DMS53 treated with DMSO at 0.1 percent for 48 hours (cell line): ENCODE data around the gene PAQR3.
"Not testable (repeated sequence)": the region's sequence is repeated elsewhere in the genome, so short reads cannot be mapped to it uniquely, and the experiment has no call there.

Source experiments
- DNase-seq: peaks from one replicate; lab custom pipeline; 2025; ENCODE audit not compliant: unreplicated experiment; lab: John Stamatoyannopoulos, UW

Gene PAQR3

GRCh38 chr4:78930016-78930629 lies 9.1 kb downstream of the PAQR3 start:
- DNase-seq: no peak

- DNase-seq: no peak
Measured at GRCh38 chr4:78928835-78929234, 10.4 kb downstream of the PAQR3 start.

- DNase-seq: no peak
Measured at GRCh38 chr4:78926826-78927225, 12.4 kb downstream of the PAQR3 start.

DNA sequence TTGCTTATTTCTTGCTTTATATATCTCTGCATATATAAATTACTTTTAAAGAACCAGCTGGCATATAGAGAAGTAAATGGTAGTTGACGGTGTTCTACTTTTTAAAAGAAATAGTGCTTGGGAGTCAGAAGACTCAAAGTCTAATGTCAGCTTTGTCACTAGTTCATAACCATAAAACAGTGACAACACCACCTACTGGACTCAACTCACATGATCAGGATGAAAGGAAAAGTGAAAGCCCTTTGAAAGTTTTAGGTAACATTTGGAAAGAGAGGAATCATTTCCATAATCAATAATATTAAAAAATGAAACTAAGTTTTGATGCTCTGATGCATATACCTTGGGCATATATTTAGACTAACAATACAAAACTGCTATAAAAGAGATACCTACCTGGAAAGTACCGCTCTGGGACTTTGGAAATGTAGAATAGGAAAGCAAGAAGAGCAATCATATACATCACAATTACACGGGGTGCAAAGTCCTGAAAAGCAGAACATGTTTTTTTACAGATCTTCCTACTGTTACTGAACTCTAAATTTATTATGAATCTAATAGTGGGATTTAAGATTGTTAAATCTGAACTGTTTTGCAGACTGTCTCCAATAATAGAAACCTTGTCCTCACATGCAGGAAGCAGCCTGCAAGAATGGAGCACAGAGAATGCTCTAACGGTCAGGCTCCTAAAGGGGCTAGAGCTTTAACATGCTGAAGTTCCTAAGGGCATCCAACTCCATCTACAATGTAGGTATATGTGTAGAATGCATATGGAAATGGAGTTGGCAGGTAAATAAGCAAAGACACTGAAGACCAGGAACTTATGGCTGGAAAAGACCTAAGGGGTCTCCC lies 15.6 kb downstream of the PAQR3 start:
- no peak for DNase-seq

DNA sequence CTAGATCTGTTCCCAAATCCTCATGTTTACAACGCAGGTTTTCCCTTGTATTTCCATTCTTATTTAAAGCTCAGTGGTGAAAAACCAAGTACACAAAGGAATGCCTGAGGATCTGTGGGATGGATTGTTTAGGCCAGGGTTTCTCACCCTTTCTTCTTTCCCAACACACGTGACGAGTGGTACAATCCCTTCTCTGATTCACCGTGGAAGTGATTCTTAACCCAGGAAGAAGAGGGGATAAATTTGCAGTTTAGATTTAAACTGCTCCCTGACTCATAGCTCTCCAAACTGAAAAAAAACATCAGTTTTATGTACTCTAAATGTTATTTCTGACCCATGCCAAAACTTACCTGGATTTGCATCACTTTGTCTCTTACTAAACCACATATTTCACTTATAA lies 17.0 kb downstream of the PAQR3 start:
- no peak for DNase-seq

DNA sequence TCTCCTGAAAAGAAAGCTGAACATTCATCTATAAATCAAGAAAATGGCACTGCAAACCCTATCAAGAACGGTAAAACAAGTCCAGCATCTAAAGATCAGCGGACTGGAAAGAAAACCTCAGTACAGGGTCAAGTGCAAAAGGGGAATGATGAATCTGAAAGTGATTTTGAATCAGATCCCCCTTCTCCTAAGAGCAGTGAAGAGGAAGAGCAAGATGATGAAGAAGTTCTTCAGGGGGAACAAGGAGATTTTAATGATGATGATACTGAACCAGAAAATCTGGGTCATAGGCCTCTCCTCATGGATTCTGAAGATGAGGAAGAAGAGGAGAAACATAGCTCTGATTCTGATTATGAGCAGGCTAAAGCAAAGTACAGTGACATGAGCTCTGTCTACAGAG lies 28.6 kb downstream of the PAQR3 start:
- DNase-seq: no peak

- not testable (repeated sequence) for DNase-seq
Measured at GRCh38 chr4:78908974-78909373, 30.3 kb downstream of the PAQR3 start.

DNA sequence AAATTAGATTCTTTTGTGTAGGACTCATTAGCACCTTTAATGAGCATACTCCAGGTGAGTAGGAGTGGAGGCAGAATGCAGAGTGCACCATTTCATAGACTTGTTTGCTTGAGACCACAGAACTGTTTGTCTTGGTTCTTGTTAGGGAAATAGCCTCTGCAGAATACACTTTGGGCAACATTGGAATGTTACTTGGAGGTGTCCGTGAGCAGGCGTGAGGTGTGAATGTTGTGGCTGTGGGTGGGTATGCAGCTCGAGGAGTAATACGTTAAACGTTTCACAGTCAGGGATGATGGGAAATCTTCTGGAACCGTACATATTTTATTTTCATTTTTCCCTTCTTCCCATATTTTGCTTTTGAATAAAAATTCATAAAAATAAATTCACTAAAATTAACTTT lies 31.6 kb downstream of the PAQR3 start:
- DNase-seq: no peak

DNA sequence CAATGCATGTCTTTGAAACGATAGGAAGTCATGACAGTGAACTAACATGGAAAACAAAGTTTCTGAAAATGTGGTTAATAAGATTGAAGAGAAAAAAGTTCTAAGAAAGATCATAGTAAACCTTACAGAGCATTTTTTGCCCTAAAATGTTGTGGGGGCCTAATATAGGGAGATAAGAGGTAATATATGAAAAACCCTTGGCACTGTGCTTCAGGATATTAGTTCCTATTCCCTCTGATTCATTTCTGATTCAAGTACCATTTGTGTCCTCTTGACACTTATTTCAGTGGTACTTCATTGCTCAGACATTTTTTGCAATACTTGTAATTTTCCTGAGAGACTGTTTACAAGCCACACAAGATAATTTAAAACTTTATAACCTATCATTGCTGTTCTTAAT lies 35.1 kb downstream of the PAQR3 start:
- DNase-seq: no peak

DNA sequence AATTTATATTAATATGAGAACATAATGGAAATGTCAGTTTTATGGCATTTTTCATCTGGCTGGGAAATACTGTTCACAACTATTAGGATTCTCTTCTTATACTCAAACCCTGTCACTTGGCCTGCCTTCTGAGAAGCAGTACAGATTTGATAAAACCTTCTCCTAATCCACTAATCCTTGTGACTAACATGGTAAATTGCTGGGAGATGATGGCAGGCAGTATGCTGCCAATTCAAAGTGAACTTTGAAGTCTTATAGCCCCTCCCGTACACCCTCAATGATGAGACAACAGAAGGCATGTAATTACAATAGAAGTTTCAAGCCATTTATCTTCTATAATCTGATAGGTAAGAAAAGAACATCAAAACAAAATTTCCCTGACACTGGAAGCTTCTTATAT lies 36.9 kb downstream of the PAQR3 start:
- no peak for DNase-seq

- no peak for DNase-seq
Measured at GRCh38 chr4:78901882-78902281, 37.4 kb downstream of the PAQR3 start.

DNA sequence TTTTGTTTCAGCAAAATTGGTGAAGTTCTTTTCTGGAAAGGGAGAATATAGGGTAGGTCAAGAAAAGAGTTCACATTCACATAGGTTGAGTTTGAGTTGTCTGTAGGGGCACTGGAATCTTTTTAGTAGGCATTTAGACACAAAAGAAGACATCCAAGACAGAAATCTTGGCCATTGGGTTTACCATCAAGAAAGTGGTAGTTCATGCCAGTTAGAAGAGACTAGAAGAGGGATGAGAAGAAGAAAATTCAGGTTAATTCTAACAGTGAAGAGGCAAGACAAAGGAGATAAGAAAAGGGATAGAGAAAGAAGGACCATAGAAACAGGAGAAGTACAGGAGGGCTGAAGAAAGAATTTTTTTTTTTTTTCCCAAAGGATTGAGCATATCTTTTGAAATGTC lies 39.9 kb downstream of the PAQR3 start:
- no peak for DNase-seq

GRCh38 chr4:78889955-78890354 lies 49.3 kb downstream of the PAQR3 start:
- no peak for DNase-seq

DNA sequence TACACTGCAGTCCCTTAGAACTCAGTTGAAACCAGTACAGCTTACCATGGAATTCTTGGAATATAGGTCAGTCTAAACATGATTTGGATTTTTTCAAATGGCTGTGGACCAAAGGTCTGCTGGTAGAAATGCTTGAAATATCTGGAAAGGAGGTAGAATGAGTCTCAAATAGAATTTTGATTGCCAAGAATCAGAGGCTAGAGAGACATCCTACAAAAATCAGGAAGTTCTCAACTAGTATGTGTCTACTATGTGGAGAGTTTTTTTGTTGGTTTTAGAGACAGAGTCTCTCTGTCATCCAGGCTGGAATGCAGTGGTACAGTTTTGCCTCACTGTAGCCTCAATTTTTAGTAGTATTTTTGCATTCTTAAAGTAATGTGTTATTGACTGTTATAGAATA lies 53.6 kb downstream of the PAQR3 start:
- no peak for DNase-seq

GRCh38 chr4:78880874-78881492 lies 58.3 kb downstream of the PAQR3 start:
- DNase-seq: no peak

GRCh38 chr4:78878031-78878430 lies 61.2 kb downstream of the PAQR3 start:
- no peak for DNase-seq

DNA sequence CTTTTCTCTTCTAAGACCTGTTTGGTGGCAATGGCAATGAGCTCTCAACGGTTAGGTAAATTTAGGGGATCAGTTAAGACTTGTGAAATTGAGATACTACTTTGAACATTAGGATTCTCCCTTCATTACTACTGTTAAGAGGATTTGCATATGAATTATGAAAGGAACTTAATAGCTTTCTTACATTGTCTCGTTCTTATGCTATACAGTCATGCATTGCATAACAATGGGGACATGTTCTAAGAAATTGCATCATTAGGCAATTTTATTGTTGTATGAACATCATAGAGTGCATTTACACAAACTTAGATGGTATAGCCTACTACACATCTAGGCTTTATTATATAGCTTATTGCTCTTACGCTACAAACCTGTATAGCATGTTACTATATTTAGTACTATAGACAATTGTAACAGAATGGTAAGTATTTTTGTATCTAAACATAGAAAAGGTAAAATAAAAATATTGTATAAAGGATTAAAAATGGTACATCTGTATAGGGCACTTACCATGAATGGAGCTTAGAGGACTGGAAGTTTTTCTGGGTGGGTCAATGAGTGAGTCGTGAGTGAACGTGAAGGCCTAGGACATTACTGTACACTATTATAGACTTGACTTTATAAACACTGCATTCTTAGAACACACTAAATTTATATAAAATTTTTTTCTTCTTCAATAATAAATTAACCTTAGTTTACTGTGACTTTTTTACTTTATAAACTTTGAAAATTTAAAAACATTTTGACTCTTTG lies 62.5 kb downstream of the PAQR3 start:
- no peak for DNase-seq

DNA sequence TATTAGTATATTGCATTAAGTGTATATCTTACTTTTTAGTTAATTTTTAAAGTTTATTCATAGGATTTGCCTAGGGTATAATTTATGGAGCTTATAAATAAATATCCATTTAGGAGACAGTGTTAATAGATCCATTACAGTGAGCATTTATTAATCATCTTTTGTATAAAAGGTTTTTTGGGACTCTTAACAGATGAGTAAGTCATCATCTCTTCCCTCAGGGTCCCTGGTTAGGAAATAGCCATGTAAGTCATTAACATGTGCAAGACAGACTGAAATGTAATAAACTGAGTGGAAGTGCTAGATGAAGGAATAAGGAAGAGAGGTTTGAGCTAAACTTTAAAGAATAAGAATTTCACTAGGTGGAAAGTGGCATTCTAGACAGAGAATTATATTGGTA lies 69.2 kb downstream of the PAQR3 start:
- no peak for DNase-seq

DNA sequence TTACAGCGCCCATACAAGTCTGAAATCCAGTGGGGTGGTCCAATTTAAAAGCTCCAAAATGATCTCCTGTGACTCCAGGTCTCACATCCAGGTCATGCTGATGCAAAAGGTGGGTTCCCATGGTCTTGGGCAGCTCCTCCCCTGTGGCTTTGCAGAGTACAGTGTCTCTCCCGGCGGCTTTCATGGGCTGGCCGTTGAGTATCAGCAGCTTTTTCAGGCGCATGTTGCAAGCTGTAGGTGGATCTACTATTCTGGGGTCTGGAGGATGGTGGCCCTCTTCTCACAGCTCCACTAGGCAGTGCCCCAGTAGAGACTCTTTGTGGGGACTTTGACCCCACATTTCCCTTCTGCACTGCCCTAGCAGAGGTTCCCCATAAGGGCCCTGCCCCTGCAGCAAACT lies 70.5 kb downstream of the PAQR3 start:
- not testable (repeated sequence) for DNase-seq

GRCh38 chr4:78865451-78865850 lies 73.8 kb downstream of the PAQR3 start:
- no peak for DNase-seq

DNA sequence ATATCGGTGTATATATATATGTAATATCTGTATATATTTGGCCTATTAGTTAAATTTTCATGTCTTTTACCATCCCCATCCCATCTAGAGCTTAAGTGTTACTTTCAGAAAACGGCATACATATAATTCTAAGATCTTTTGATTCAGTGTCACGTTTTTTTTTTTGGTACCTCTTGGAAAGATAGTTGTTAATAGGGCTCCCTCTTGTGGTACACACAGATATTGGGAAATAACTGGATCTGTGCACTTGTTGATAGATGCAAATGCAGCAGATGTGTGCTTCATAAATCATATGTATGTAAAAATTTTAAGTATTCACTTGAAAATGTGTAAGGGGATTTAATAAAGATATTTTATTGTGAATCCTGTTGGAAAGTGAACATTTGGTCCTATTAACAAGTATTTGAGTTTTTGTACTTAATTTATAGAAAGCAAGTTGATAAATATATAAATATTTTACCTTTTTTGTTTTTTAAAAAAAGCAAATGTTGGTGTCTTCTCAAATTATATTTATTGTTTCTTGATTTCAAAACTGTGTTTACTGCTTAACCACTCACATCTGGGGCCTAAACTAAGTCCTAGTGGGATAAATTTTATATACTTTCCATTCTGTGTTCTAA lies 74.7 kb downstream of the PAQR3 start:
- peak; percentile 72 for DNase-seq
